ENCODE measurements around the gene ATG4B.

GRCh38 chr2:241649927-241650326 is 12.4 kb downstream of the ATG4B start:
- TF ChIP-seq EP300 (IDR thresholded peaks at IDR 0.05; ENCODE audit: borderline replicate concordance) = no peak
- no peak for TF ChIP-seq TAF1 (IDR thresholded peaks at IDR 0.05; ENCODE audit: low read depth)
- TF ChIP-seq MAX (IDR thresholded peaks at IDR 0.05) = no peak
- no peak for TF ChIP-seq CREB1 (IDR thresholded peaks at IDR 0.05; ENCODE audit: low read depth)
- no peak for TF ChIP-seq REST (IDR thresholded peaks at IDR 0.05; ENCODE audit: low read depth)
- no peak for TF ChIP-seq NFIC (IDR thresholded peaks at IDR 0.05)
- TF ChIP-seq YY1 (IDR thresholded peaks at IDR 0.05; ENCODE audit: low read depth) = no peak
- TF ChIP-seq RAD21 (IDR thresholded peaks at IDR 0.05; ENCODE audit: low read depth) = no peak
- TF ChIP-seq TCF12 (IDR thresholded peaks at IDR 0.05; ENCODE audit: low read depth) = no peak
- no peak for TF ChIP-seq CEBPB (IDR thresholded peaks at IDR 0.05)
- TF ChIP-seq USF1 (IDR thresholded peaks at IDR 0.05) = no peak
